ENCODE data around the gene MCMBP. TPM values are rescaled to one million over a fixed set of nuclear protein-coding genes. Genes with fewer than 3 reads are reported as not detected.

Gene MCMBP
- total and polyA plus RNA-seq, 5 donors = 15.4 to 30.9 (median 28.0) TPM

DNA sequence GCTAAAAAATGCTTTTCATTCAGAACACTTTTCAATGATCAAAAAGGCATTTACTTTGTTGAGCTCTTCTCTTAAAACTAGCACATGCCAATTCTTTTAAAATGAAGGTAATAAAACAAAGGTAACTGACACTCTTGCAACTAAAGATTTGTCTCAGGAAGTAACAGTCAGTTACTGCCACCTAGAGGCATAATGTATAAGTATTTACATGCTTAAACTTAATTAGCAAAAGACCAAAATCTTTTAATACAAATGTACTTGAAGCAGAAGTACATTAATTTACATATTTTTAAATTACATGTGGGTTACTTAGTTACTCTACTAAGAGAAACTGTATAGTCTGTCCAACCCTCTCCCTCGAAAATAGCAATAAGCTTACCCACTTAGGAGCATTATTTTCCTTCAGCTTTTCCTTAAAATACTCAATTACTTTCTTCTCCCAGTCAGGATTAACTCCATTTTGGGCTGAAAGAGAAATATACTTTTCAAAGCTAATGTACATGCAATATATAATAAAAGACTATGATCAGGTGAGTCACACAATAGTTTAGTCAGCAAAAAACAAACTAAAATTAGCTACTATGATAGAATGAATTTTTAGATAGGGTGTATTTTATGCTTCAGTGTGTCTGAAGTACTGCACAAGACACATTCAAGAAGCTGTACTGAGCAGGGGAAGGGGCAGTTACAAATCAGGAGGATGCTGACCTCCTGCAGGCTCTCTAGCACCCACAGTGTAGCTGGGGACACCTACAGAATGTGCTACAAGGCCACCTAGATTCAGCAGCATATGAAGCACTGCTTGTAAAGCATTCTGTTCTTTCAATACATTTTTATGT is 13.0 kb downstream of the MCMBP start:
- Histone ChIP-seq H3K27ac (ENCODE audit: low read length) (no peak overlapping the region), H3K27me3 (ENCODE audit: control insufficient read depth, insufficient read depth) (no peaks in the 10 kb centered on the region), H3K4me1 (ENCODE audit: control insufficient read depth, insufficient read depth, low read length) (no peaks in the 10 kb centered on the region), H3K9me3 (ENCODE audit: control insufficient read depth, low read length) (no peaks in the 10 kb centered on the region), H3K4me3 (ENCODE audit: low read length) (no peak overlapping the region)
- 82% methylated on average over 1 of the region's 1 CpG for WGBS
- ATAC-seq (no peak), DNase-seq (no peak)
- intact Hi-C loops (cut with DNase I) = loop anchor here in 3 of 4 donors (5.0 to 10.0 kb wide), 5 partner anchors 105 to 245 kb away; no protein-coding TSS in a partner anchor

DNA sequence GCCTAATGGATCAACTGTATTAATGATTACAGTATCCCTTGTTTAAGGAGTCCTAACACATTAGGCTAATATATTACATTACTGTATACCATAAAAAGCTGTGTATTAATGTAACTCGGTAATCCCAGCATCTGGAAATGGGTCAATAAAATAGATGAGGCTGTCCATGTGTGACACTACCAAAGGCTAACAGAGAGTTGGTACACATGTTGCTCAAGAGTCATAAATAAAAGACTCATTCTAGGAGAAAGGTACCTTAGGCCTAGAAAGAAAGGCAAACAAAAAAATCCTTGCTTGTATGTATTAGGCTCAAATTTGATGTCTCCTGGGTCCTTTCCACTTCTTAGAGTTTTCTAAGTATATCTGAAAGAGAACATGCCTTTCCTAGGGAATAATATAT is 14.6 kb downstream of the MCMBP start:
- no peaks in the 10 kb centered on the region for H3K4me1 ChIP-seq (ENCODE audit: control insufficient read depth, insufficient read depth, low read length)
- DNase-seq (no peak), ATAC-seq (no peak)
- no peaks in the 10 kb centered on the region for H3K9me3 ChIP-seq (ENCODE audit: control insufficient read depth, low read length)
- intact Hi-C loops (cut with DNase I) = loop anchor here in 3 of 4 donors (5.0 to 10.0 kb wide), 4 partner anchors 103 to 173 kb away; no protein-coding TSS in a partner anchor
- no peak overlapping the region for H3K4me3 ChIP-seq (ENCODE audit: low read length)
- H3K27me3 ChIP-seq (ENCODE audit: control insufficient read depth, insufficient read depth) = no peaks in the 10 kb centered on the region
- H3K27ac ChIP-seq (ENCODE audit: low read length) = no peak overlapping the region
- WGBS = 71% methylated on average over 1 of the region's 1 CpG

DNA sequence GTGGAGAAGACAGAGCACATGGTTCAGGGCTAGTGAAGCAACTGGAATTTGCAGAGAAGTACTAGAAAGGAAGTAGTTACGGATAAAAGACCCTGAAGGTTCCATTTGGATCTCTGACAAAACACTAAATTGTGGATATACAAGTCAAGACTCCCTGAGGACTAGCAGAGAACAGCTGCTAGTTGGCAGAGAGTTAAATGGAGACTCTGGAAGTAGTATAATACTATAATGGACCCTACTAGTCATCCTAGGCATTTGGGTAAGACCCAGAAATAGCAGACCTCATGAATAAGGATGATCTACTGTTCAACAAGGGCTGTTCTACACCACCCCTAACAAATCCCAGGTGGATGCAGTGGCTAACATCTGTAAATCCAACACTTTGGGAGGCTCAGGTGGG is 19.1 kb downstream of the MCMBP start:
- no peaks in the 10 kb centered on the region for H3K9me3 ChIP-seq (ENCODE audit: control insufficient read depth, low read length)
- WGBS = 79% methylated on average over 1 of the region's 1 CpG
- H3K4me3 ChIP-seq (ENCODE audit: low read length) = no peak overlapping the region
- ATAC-seq = no peak
- H3K27me3 ChIP-seq (ENCODE audit: control insufficient read depth, insufficient read depth) = no peaks in the 10 kb centered on the region
- DNase-seq = no peak
- H3K27ac ChIP-seq (ENCODE audit: low read length) = no peak overlapping the region
- H3K4me1 ChIP-seq (ENCODE audit: control insufficient read depth, insufficient read depth, low read length) = no peaks in the 10 kb centered on the region
- intact Hi-C loops (cut with DNase I) = loop anchor here in 2 of 4 donors (10.0 kb wide), 2 partner anchors 99 to 169 kb away; no protein-coding TSS in a partner anchor

DNA sequence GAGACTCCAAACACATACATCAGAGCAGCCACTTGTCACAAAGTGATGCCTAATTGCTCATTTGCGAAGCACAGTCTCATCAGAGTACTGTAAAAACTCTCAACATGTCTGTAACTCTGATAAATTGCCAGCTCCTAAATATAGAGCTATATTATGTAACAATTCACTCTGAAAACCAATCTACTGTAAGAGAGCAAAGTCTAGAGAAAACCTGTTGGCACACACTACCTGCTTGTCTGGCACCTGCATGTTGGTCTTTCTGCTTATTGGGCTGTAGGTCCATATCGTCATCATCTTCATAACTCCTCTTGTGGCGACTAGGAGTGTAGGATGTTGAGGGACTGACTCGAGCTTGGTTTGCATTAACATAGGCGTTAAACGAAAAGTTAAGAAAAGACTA is 19.8 kb downstream of the MCMBP start:
- intact Hi-C loops (cut with DNase I) = loop anchor here in 2 of 4 donors (10.0 kb wide), 2 partner anchors 98 to 168 kb away; no protein-coding TSS in a partner anchor
- H3K9me3 ChIP-seq (ENCODE audit: control insufficient read depth, low read length) = no peaks in the 10 kb centered on the region
- H3K27ac ChIP-seq (ENCODE audit: low read length) = no peak overlapping the region
- WGBS = 91% methylated on average over 6 of the region's 6 CpGs
- ATAC-seq (no peak), DNase-seq (no peak)
- no peak overlapping the region for H3K4me3 ChIP-seq (ENCODE audit: low read length)
- H3K27me3 ChIP-seq (ENCODE audit: control insufficient read depth, insufficient read depth) = no peaks in the 10 kb centered on the region
- no peaks in the 10 kb centered on the region for H3K4me1 ChIP-seq (ENCODE audit: control insufficient read depth, insufficient read depth, low read length)

DNA sequence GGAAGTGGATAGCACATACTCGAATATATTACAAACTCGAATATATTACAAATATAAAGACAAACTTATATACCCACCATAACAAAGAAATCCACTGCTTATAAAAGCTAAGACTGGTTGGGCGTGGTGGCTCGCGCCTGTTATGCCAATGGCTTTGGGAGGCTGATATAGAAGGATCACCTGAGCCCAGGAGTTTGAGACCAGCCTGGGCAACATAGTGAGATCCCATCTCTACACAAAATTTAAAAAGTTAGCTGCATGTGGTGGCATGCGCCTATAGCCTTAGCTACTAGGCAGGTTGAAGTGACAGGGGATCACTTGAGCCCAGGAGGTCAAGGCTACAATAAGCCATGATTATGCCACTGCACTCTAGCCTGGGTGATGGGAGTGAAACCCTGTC is 20.4 kb downstream of the MCMBP start:
- Histone ChIP-seq H3K4me3 (ENCODE audit: low read length) (no peak overlapping the region), H3K9me3 (ENCODE audit: control insufficient read depth, low read length) (no peaks in the 10 kb centered on the region), H3K4me1 (ENCODE audit: control insufficient read depth, insufficient read depth, low read length) (no peaks in the 10 kb centered on the region), H3K27ac (ENCODE audit: low read length) (no peak overlapping the region), H3K27me3 (ENCODE audit: control insufficient read depth, insufficient read depth) (no peaks in the 10 kb centered on the region)
- ATAC-seq = no peak
- 99% methylated on average over 6 of the region's 6 CpGs for WGBS
- intact Hi-C loops (cut with DNase I) = loop anchor here in 2 of 4 donors (10.0 kb wide), 2 partner anchors 97 to 167 kb away; no protein-coding TSS in a partner anchor
- DNase-seq = no peak

DNA sequence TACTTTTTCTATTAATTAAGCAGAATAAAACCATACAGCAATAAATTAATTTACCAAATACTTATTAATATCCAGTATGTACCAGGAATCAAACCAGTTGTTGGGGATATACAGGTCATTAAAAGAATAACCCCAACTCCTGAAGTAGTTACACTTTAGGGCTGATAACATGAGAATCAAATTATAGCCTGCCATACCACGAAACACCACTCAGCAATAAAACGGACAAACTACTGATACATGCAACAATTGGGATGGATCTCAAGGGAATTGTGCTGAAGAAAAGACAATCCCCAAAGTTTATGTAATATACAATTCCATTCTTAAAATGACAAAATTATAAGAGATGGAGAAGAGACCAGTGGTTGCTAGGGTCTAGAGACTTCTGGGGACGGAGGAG is 22.7 kb downstream of the MCMBP start:
- WGBS = 88% methylated on average over 3 of the region's 3 CpGs
- Histone ChIP-seq H3K4me1 (ENCODE audit: control insufficient read depth, insufficient read depth, low read length) (no peaks in the 10 kb centered on the region), H3K27me3 (ENCODE audit: control insufficient read depth, insufficient read depth) (no peaks in the 10 kb centered on the region), H3K27ac (ENCODE audit: low read length) (no peak overlapping the region), H3K4me3 (ENCODE audit: low read length) (no peak overlapping the region), H3K9me3 (ENCODE audit: control insufficient read depth, low read length) (no peaks in the 10 kb centered on the region)
- DNase-seq (no peak), ATAC-seq (no peak)
- intact Hi-C loops (cut with DNase I) = loop anchor here in 2 of 4 donors (10.0 kb wide), 2 partner anchors 95 to 165 kb away; no protein-coding TSS in a partner anchor

DNA sequence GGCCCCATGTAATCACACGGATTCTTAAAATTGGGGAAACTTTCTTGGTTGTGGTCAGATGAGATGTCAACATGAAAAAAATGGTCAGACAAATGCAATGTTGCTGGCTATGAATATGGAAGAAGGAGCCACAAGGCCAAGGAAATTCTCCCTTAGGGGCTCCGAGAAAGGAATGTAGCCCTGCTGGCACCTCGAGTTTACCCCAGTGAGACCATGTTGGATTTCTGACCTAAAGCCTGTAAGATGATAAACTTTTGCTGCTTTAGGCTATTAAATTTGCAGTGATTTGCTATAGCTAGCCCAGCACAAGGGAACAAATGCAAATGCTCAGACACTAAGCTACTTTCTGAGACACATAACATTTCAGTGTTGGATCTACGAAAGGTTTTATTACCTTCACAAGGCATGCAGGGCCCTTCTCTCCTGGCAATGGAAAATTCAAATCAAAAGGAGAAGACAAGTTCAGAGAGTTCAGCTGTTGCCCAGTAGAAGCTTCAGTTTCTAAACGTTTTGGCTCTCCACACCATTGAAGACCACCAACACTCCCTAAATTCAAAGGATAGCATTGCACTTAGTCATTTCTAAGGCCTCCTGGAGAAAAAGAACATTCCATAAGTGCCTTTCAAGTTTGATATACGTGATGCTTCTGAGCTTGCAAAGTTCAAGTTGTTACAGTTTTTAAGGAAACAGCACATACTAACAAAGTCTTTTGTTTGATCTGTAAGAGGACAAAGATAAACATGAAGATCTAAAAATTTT is 23.4 kb downstream of the MCMBP start:
- ATAC-seq = no peak
- H3K27me3 ChIP-seq (ENCODE audit: control insufficient read depth, insufficient read depth) = no peaks in the 10 kb centered on the region
- no peak overlapping the region for H3K4me3 ChIP-seq (ENCODE audit: low read length)
- no peak overlapping the region for H3K27ac ChIP-seq (ENCODE audit: low read length)
- no peak for DNase-seq
- no peaks in the 10 kb centered on the region for H3K4me1 ChIP-seq (ENCODE audit: control insufficient read depth, insufficient read depth, low read length)
- intact Hi-C loops (cut with DNase I) = no loop called here
- H3K9me3 ChIP-seq (ENCODE audit: control insufficient read depth, low read length) = no peaks in the 10 kb centered on the region
- WGBS = 73% methylated on average over 6 of the region's 6 CpGs

DNA sequence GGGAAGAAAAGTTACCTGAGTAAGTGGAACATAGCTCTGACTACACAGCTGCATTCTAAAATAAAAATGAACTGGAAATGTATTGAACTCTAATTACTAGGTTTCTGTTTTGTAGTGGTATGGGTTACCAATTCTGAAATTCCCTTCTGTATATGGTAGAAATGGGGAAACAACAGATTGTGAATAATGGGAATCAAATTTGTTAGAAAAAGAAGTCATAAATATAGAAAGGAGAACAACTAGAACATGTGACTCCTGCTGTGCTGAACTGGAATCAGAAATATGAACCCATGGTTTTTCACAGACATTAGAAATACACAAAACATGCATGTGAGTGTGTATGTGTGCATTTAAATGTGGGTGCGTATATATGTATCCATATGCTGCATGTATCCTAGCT is 27.0 kb downstream of the MCMBP start:
- DNase-seq (no peak), ATAC-seq (no peak)
- intact Hi-C loops (cut with DNase I) = no loop called here
- WGBS = 97% methylated on average over 1 of the region's 1 CpG
- Histone ChIP-seq H3K4me1 (ENCODE audit: control insufficient read depth, insufficient read depth, low read length) (no peaks in the 10 kb centered on the region), H3K4me3 (ENCODE audit: low read length) (no peak overlapping the region), H3K27ac (ENCODE audit: low read length) (no peak overlapping the region), H3K27me3 (ENCODE audit: control insufficient read depth, insufficient read depth) (no peaks in the 10 kb centered on the region), H3K9me3 (ENCODE audit: control insufficient read depth, low read length) (no peaks in the 10 kb centered on the region)

DNA sequence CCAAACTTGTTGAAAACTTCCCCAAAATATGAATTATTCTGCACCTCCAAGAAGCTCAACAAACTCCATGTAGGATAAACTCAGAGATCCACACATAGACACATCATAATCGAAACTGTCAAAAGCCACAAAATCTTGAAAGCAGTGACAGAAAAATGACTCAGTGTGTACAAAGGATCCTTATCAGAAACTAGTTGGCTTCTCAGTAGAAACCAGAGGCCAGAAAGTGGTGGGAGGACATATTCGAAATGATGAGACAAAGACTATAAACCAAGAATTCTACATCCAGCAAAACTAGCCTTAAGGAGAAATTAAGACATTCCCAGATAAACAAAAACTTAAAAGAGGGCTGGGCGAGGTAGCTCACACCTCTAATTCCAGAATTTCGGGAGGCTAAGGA is 38.5 kb downstream of the MCMBP start:
- H3K4me1 ChIP-seq (ENCODE audit: control insufficient read depth, insufficient read depth, low read length) = no peaks in the 10 kb centered on the region
- H3K9me3 ChIP-seq (ENCODE audit: control insufficient read depth, low read length) = no peaks in the 10 kb centered on the region
- 91% methylated on average over 4 of the region's 4 CpGs for WGBS
- intact Hi-C loops (cut with DNase I) = no loop called here
- DNase-seq = no peak
- no peak for ATAC-seq
- no peaks in the 10 kb centered on the region for H3K27me3 ChIP-seq (ENCODE audit: control insufficient read depth, insufficient read depth)
- H3K27ac ChIP-seq (ENCODE audit: low read length) = no peak overlapping the region
- no peak overlapping the region for H3K4me3 ChIP-seq (ENCODE audit: low read length)

DNA sequence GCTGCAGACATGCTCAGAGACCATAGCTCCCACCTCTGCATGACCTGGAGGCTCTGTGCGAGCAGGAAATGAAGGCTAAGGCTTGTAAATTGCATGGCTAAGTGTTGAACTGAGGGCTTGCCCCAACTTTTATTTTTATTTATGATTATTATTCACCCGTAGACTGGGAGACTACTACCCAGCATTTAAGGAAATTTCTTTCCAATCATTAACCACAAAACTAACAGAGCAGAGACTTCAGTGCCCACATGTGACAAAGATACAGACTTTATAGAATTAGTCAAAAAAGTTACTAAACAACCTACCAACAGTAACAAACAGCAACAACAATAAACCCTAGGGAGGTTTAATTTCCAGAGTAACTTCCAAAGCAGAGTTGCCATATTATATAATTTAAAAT is 39.7 kb downstream of the MCMBP start:
- H3K4me3 ChIP-seq (ENCODE audit: low read length) = no peak overlapping the region
- WGBS = 98% methylated on average over 2 of the region's 2 CpGs
- no peak for ATAC-seq
- no peaks in the 10 kb centered on the region for H3K9me3 ChIP-seq (ENCODE audit: control insufficient read depth, low read length)
- H3K27ac ChIP-seq (ENCODE audit: low read length) = no peak overlapping the region
- DNase-seq = no peak
- no peaks in the 10 kb centered on the region for H3K27me3 ChIP-seq (ENCODE audit: control insufficient read depth, insufficient read depth)
- H3K4me1 ChIP-seq (ENCODE audit: control insufficient read depth, insufficient read depth, low read length) = no peaks in the 10 kb centered on the region
- intact Hi-C loops (cut with DNase I) = no loop called here

DNA sequence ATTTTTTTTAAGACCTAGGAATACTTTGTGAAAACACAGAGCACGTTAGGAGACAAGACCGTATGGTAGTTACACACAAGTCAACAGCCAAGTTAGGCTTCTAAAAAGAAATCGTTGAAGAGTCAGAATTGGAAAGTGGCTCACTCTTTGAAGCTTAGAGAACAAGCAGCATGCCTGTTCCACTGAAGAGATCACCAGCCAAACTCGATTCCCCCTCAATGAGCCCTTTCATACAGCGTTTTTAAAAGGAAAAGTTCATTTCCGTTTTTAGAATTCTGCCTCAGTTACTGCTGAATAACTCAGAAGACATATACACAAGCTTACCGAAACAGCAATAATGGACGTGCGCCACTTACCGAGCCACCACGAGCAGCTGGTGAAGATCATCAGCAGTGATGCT is 41.0 kb downstream of the MCMBP start:
- Histone ChIP-seq H3K4me1 (ENCODE audit: control insufficient read depth, insufficient read depth, low read length) (no peaks in the 10 kb centered on the region), H3K27ac (ENCODE audit: low read length) (no peak overlapping the region), H3K9me3 (ENCODE audit: control insufficient read depth, low read length) (no peaks in the 10 kb centered on the region), H3K4me3 (ENCODE audit: low read length) (no peak overlapping the region), H3K27me3 (ENCODE audit: control insufficient read depth, insufficient read depth) (no peaks in the 10 kb centered on the region)
- DNase-seq (no peak), ATAC-seq (no peak)
- intact Hi-C loops (cut with DNase I) = no loop called here
- 90% methylated on average over 11 of the region's 11 CpGs for WGBS
